ENCODE results near the gene NPAS3.

The NPAS3 gene

GRCh38 chr14:33714527-33715226, 776.0 kb downstream of the NPAS3 start:
- no peak for DNase-seq (ENCODE audit: low read depth)

GRCh38 chr14:33715227-33715528, 776.5 kb downstream of the NPAS3 start:
- no peak for DNase-seq (ENCODE audit: low read depth)

GRCh38 chr14:33716921-33717320, 778.2 kb downstream of the NPAS3 start:
- no peak for DNase-seq (ENCODE audit: low read depth)

- no peak for DNase-seq (ENCODE audit: low read depth)
Measured at GRCh38 chr14:33717866-33718265, 779.2 kb downstream of the NPAS3 start.

- DNase-seq (ENCODE audit: low read depth), result no peak
Measured at GRCh38 chr14:33720284-33720787, 781.7 kb downstream of the NPAS3 start.

- DNase-seq (ENCODE audit: low read depth), result no peak
Measured at GRCh38 chr14:33726685-33727084, 788.0 kb downstream of the NPAS3 start.

- DNase-seq (ENCODE audit: low read depth), result no peak
Measured at GRCh38 chr14:33727606-33728005, 788.9 kb downstream of the NPAS3 start.

- no peak for DNase-seq (ENCODE audit: low read depth)
Measured at GRCh38 chr14:33728010-33728498, 789.4 kb downstream of the NPAS3 start.

GRCh38 chr14:33730156-33730555, 791.5 kb downstream of the NPAS3 start:
- DNase-seq (ENCODE audit: low read depth), result no peak

- no peak for DNase-seq (ENCODE audit: low read depth)
Measured at GRCh38 chr14:33732175-33732574, 793.5 kb downstream of the NPAS3 start.

GRCh38 chr14:33733310-33733709, 794.6 kb downstream of the NPAS3 start:
- no peak for DNase-seq (ENCODE audit: low read depth)

GRCh38 chr14:33733721-33734120, 795.0 kb downstream of the NPAS3 start:
- DNase-seq (ENCODE audit: low read depth), result no peak

GRCh38 chr14:33734387-33734786, 795.7 kb downstream of the NPAS3 start:
- no peak for DNase-seq (ENCODE audit: low read depth)

GRCh38 chr14:33736299-33736825, 797.7 kb downstream of the NPAS3 start:
- DNase-seq (ENCODE audit: low read depth), result no peak

GRCh38 chr14:33736979-33737378, 798.3 kb downstream of the NPAS3 start:
- no peak for DNase-seq (ENCODE audit: low read depth)

GRCh38 chr14:33737446-33737845, 798.8 kb downstream of the NPAS3 start:
- DNase-seq (ENCODE audit: low read depth), result no peak

GRCh38 chr14:33738029-33738428, 799.4 kb downstream of the NPAS3 start:
- no peak for DNase-seq (ENCODE audit: low read depth)

GRCh38 chr14:33738491-33738890, 799.8 kb downstream of the NPAS3 start:
- no peak for DNase-seq (ENCODE audit: low read depth)

- no peak for DNase-seq (ENCODE audit: low read depth)
Measured at GRCh38 chr14:33740531-33740930, 801.9 kb downstream of the NPAS3 start.

- DNase-seq (ENCODE audit: low read depth), result no peak
Measured at GRCh38 chr14:33742166-33742565, 803.5 kb downstream of the NPAS3 start.

GRCh38 chr14:33745163-33745562, 806.5 kb downstream of the NPAS3 start:
- no peak for DNase-seq (ENCODE audit: low read depth)

- no peak for DNase-seq (ENCODE audit: low read depth)
Measured at GRCh38 chr14:33747749-33748148, 809.1 kb downstream of the NPAS3 start.

GRCh38 chr14:33754261-33754660, 815.6 kb downstream of the NPAS3 start:
- DNase-seq (ENCODE audit: low read depth), result no peak

GRCh38 chr14:33755358-33755757, 816.7 kb downstream of the NPAS3 start:
- DNase-seq (ENCODE audit: low read depth), result no peak
